HepG2 (cell line): ENCODE measurements around the gene RUNX3. TPM values are rescaled to one million over a fixed set of nuclear protein-coding genes. Genes with fewer than 3 reads are reported as not detected.

Experiments
- ATAC-seq: fragments of 200-7000 bp; cut with Tn5 transposase; 3 replicates; pipeline ENCODE4 v1.9.1; 2020; ENCODE audit warnings: mild to moderate bottlenecking, moderate library complexity
- BruUV-seq: library from RNA; stranded (reverse); fragments of 400-500 nt; replicated peaks from 2 replicates; lab custom pipeline; 2021; lab: Mats Ljungman, UMichigan
- CTCF ChIA-PET: fragments of 300-600 bp; formaldehyde crosslinking; extraction: SDS; loops from one replicate; lab custom pipeline; 2021; ENCODE audit warnings: low total read pairs, inconsistent platforms, low intra/inter-chr PET ratio; lab: Yijun Ruan, JAX
- POLR2A ChIA-PET: fragments of 350-600 bp; sonication (Branson Sonifier 250); formaldehyde crosslinking; loops from one replicate; lab custom pipeline; 2020; ENCODE audit warnings: antibody characterized with exemption, inconsistent platforms; lab: Yijun Ruan, JAX
- DNase-seq: peaks from one replicate; pipeline ENCODE4 v3.0.0-alpha.2; 2015; ENCODE audit warnings: low spot score
- FAIRE-seq: peaks from 3 replicates; lab custom pipeline; 2011; peaks lifted over from hg19 to GRCh38; lab: Jason Lieb, UNC
- H2AFZ ChIP-seq: one replicate; pipeline ENCODE4 v1.6.1; 2011; ENCODE audit warnings: low read length, inconsistent platforms
- H3K27ac ChIP-seq: fragments of 300-600 bp; 3 replicates; pipeline ENCODE4 v1.8.0; 2011; ENCODE audit warnings: mixed run types, mild to moderate bottlenecking, mixed read lengths, low read length, inconsistent platforms; ENCODE audit not compliant: insufficient read depth; ENCODE audit errors: extremely low read length
- H3K27me3 ChIP-seq, 2 experiments: fragments of 200-600 bp in 1 of 2; 2 replicates in 1 of 2; 3 replicates in 1 of 2; pipeline versions ENCODE4 v1.6.0 to v1.8.0; 2011; ENCODE audit warnings: low read length in 2 of 2, mild to moderate bottlenecking in 2 of 2, moderate library complexity in 2 of 2, inconsistent platforms in 1 of 2; ENCODE audit not compliant: insufficient read depth in 2 of 2, control insufficient read depth in 1 of 2
- H3K36me3 ChIP-seq, 2 experiments: fragments of 200-600 bp in 1 of 2; replicated peaks in 1 of 2; 2 replicates in 1 of 2; 3 replicates in 1 of 2; pipeline versions ENCODE4 v1.5.1 to v1.8.0; 2011; ENCODE audit warnings: low read length in 2 of 2, inconsistent platforms in 1 of 2; ENCODE audit not compliant: insufficient read depth in 2 of 2, control insufficient read depth in 1 of 2
- H3K4me1 ChIP-seq: 2 replicates; pipeline ENCODE4 v1.5.1; 2012; ENCODE audit warnings: low read length, inconsistent platforms; ENCODE audit not compliant: insufficient read depth
- H3K4me2 ChIP-seq: 2 replicates; pipeline ENCODE4 v1.6.0; 2011; ENCODE audit warnings: low read depth, low read length, inconsistent platforms
- H3K4me3 ChIP-seq, 3 experiments: fragments of 200-600 bp in 1 of 3; sonication (generic), shearing (Covaris generic) in 1 of 3; replicated peaks in 1 of 3; 2 replicates each; pipeline ENCODE4 v1.5.1; 2011 to 2016; ENCODE audit warnings: low read length in 3 of 3, inconsistent platforms in 2 of 3, low read depth in 2 of 3, mild to moderate bottlenecking in 2 of 3, control low read depth in 1 of 3, mixed read lengths in 1 of 3; ENCODE audit not compliant: insufficient read depth in 1 of 3
- H3K79me2 ChIP-seq: one replicate; pipeline ENCODE4 v1.6.1; 2011; ENCODE audit warnings: low read length, inconsistent platforms; ENCODE audit not compliant: insufficient read depth
- H3K9ac ChIP-seq: 2 replicates; pipeline ENCODE4 v1.6.0; 2011; ENCODE audit warnings: mild to moderate bottlenecking, low read depth, low read length, inconsistent platforms; ENCODE audit not compliant: insufficient read depth
- H3K9me3 ChIP-seq: 2 replicates; pipeline ENCODE4 v1.5.1; 2012; ENCODE audit warnings: mild to moderate bottlenecking, low read length
- H4K20me1 ChIP-seq: 2 replicates; pipeline ENCODE4 v1.6.0; 2011; ENCODE audit warnings: inconsistent platforms, mild to moderate bottlenecking, low read length, moderate library complexity; ENCODE audit not compliant: insufficient read depth
- PHF8 ChIP-seq: sonication (generic); formaldehyde crosslinking; IDR thresholded peaks from 2 replicates; pipeline ENCODE4 v1.5.0; 2020; ENCODE audit warnings: missing genetic modification reagents
- ZNF282 ChIP-seq: fragments of 450-650 bp; IDR thresholded peaks from 2 replicates; pipeline ENCODE4 v1.6.1; 2018; ENCODE audit not compliant: partially characterized antibody
- WGBS: methylation state at CpG from one replicate; pipeline ENCODE4 v1.1.6; 2017; ENCODE audit warnings: low lambda C conversion rate; 5-methylcytosine and 5-hydroxymethylcytosine counted together
- in situ Hi-C: cut with HindIII; loops from 2 replicates; pipeline ENCODE4 v1.10.0; 2017; ENCODE audit warnings: low pct_unique_long_range_greater_than_20kb; ENCODE audit not compliant: extremely low pct_ligation_motif_present
- intact Hi-C: fragments of 100-400 bp; cut with micrococcal nuclease; formaldehyde crosslinking; loops from one replicate; pipeline ENCODE4 v1.10.0; 2022; ENCODE audit not compliant: unreplicated experiment
- polyA plus RNA-seq, 8 experiments: library from polyadenylated mRNA; depleted of rRNA in 3 of 8; stranded (reverse) in 7 of 8; unstranded in 1 of 8; fragments of >200 nt; fragmentation: Illumina TruSeq in 4 of 8; extraction: Trizol in 4 of 8; gene quantifications; 2 replicates each; pipeline versions ENCODE4 v1.2.1 to v1.2.3, GENCODE V29; 2011 to 2016; ENCODE audit warnings: low read depth in 4 of 8, missing spikeins in 1 of 8, mixed read lengths in 1 of 8; ENCODE audit not compliant: insufficient read depth in 1 of 8
- total RNA-seq, 5 experiments: library from RNA; depleted of rRNA; stranded (reverse); fragments of >200 nt; fragmentation: Illumina TruSeq; extraction: Trizol; gene quantifications; 2 replicates each; pipeline ENCODE4 v1.2.3, GENCODE V29; 2016; ENCODE audit warnings: low read depth in 1 of 5
- TF ChIP-seq, protein P1 (sequence below): sonication (generic); formaldehyde crosslinking; IDR thresholded peaks from 2 replicates; pipeline ENCODE4 v1.4.0; 2020; ENCODE audit warnings: missing genetic modification reagents
- TF ChIP-seq, protein P2 (sequence below): sonication (generic); formaldehyde crosslinking; IDR thresholded peaks from 2 replicates; pipeline ENCODE4 v1.4.0; 2020; ENCODE audit warnings: missing genetic modification reagents, mild to moderate bottlenecking, borderline replicate concordance

The RUNX3 gene
- total and polyA plus RNA-seq, 2 of the 13 experiments (the other 11 are each of a cell fraction or from before 2014, with no cell fraction given) = 0.04 to 0.22 TPM

DNA sequence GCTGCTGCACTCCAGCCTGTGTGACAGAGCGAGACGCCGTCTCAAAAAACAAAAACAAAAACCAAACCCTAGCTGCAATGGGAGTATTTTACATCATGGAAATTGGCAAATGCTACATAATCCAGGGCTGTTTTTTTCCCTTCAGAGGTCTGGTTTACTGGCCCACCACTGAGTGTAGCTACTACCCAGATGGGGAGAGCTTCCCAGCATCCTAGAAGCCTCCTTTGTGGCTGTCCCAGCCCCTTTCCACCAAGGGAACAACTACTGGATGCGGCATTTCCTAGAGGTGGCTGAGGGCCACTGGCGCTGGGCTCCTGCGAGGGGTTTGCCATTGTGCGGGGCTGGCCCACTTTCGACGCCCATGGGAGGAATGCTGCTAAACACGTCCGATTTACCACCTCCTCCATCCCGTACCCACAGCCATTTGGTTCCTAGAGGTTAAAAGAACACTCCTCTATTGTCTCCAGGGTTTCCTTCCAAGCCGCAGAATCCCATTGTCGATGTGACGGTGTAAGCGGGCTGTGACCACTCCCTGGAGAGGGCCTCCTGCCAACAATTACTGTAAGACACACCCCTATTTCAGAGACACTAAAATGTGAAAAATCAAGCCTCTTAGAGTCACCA lies 55.4 kb downstream of the RUNX3 start:
- POLR2A ChIA-PET = no interaction called here
- DNase-seq = no peak
- intact Hi-C loops = no loop called here

DNA sequence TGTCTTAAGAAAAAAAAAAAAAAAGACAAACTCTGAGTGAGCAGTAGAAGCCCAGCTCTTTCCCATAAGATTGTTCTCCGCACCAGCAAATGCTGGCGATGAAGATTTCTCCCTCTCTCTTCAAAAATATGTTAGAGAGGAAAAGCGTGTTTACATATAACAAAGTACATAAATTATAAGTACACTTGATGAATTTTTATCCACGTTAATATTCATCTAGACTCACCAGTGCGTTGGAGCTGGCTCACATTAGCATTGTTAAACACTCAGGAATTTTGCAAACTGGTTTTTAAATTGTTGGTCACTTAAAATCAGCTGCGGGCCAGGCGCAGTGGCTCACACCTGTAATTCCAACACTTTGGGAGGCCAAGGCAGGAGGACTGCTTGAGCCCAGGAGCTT lies 56.0 kb downstream of the RUNX3 start:
- CTCF ChIA-PET = no interaction called here
- POLR2A ChIA-PET = no interaction called here
- no peak for FAIRE-seq
- no peak for TF ChIP-seq ZNF282
- TF ChIP-seq, protein P1, sequence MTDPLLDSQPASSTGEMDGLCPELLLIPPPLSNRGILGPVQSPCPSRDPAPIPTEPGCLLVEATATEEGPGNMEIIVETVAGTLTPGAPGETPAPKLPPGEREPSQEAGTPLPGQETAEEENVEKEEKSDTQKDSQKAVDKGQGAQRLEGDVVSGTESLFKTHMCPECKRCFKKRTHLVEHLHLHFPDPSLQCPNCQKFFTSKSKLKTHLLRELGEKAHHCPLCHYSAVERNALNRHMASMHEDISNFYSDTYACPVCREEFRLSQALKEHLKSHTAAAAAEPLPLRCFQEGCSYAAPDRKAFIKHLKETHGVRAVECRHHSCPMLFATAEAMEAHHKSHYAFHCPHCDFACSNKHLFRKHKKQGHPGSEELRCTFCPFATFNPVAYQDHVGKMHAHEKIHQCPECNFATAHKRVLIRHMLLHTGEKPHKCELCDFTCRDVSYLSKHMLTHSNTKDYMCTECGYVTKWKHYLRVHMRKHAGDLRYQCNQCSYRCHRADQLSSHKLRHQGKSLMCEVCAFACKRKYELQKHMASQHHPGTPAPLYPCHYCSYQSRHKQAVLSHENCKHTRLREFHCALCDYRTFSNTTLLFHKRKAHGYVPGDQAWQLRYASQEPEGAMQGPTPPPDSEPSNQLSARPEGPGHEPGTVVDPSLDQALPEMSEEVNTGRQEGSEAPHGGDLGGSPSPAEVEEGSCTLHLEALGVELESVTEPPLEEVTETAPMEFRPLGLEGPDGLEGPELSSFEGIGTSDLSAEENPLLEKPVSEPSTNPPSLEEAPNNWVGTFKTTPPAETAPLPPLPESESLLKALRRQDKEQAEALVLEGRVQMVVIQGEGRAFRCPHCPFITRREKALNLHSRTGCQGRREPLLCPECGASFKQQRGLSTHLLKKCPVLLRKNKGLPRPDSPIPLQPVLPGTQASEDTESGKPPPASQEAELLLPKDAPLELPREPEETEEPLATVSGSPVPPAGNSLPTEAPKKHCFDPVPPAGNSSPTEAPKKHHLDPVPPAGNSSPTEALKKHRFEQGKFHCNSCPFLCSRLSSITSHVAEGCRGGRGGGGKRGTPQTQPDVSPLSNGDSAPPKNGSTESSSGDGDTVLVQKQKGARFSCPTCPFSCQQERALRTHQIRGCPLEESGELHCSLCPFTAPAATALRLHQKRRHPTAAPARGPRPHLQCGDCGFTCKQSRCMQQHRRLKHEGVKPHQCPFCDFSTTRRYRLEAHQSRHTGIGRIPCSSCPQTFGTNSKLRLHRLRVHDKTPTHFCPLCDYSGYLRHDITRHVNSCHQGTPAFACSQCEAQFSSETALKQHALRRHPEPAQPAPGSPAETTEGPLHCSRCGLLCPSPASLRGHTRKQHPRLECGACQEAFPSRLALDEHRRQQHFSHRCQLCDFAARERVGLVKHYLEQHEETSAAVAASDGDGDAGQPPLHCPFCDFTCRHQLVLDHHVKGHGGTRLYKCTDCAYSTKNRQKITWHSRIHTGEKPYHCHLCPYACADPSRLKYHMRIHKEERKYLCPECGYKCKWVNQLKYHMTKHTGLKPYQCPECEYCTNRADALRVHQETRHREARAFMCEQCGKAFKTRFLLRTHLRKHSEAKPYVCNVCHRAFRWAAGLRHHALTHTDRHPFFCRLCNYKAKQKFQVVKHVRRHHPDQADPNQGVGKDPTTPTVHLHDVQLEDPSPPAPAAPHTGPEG = no peak
- TF ChIP-seq PHF8 (CRISPR knock-in tag) = no peak

More for the DNA sequence above, 55.4 kb downstream of the RUNX3 start:
- no peak for FAIRE-seq
- in situ Hi-C loops = no loop called here
- Histone ChIP-seq H3K36me3 (no peaks in the 10 kb centered on the region), H4K20me1 (no peaks in the 10 kb centered on the region), H3K4me1 (peaks cover 37% of the 10 kb centered on the region), H3K4me3 (no peak overlapping the region), H2AFZ (no peak overlapping the region), H3K9me3 (no peaks in the 10 kb centered on the region), H3K79me2 (no peaks in the 10 kb centered on the region), H3K27me3 (peaks cover 0 to 31% of the 10 kb centered on the region in 2 experiments; a peak in 2 of 5 replicates), H3K27ac (no peak overlapping the region), H3K4me2 (no peak overlapping the region), H3K9ac (no peak overlapping the region)
- TF ChIP-seq, protein P2, sequence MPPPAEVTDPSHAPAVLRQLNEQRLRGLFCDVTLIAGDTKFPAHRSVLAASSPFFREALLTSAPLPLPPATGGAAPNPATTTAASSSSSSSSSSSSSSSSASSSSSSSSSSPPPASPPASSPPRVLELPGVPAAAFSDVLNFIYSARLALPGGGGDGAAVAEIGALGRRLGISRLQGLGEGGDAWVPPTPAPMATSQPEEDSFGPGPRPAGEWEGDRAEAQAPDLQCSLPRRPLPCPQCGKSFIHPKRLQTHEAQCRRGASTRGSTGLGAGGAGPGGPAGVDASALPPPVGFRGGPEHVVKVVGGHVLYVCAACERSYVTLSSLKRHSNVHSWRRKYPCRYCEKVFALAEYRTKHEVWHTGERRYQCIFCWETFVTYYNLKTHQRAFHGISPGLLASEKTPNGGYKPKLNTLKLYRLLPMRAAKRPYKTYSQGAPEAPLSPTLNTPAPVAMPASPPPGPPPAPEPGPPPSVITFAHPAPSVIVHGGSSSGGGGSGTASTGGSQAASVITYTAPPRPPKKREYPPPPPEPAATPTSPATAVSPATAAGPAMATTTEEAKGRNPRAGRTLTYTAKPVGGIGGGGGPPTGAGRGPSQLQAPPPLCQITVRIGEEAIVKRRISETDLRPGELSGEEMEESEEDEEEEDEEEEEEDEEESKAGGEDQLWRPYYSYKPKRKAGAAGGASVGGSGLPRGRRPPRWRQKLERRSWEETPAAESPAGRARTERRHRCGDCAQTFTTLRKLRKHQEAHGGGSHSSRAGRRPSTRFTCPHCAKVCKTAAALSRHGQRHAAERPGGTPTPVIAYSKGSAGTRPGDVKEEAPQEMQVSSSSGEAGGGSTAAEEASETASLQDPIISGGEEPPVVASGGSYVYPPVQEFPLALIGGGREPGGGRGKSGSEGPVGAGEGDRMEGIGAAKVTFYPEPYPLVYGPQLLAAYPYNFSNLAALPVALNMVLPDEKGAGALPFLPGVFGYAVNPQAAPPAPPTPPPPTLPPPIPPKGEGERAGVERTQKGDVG = no peak
- BruUV-seq = no TSS peak
- ATAC-seq = no peak
- CTCF ChIA-PET = no interaction called here
- whole genome bisulfite sequencing = 59% methylated on average over 14 of the region's 16 CpGs

More for the DNA sequence above, 56.0 kb downstream of the RUNX3 start:
- no peak overlapping the region for H3K27ac ChIP-seq
- no peaks in the 10 kb centered on the region for H3K9me3 ChIP-seq
- H3K9ac ChIP-seq = no peak overlapping the region
- H3K4me1 ChIP-seq = peaks cover 40% of the 10 kb centered on the region
- ATAC-seq (no peak), DNase-seq (no peak)
- in situ Hi-C loops = no loop called here
- no peak overlapping the region for H2AFZ ChIP-seq
- no peaks in the 10 kb centered on the region for H3K79me2 ChIP-seq
- no TSS peak for BruUV-seq
- H3K4me3 ChIP-seq = no peak overlapping the region
- H3K4me2 ChIP-seq = no peak overlapping the region
- H4K20me1 ChIP-seq = no peaks in the 10 kb centered on the region
- peaks cover 0 to 31% of the 10 kb centered on the region in 2 experiments; a peak in 2 of 5 replicates for H3K27me3 ChIP-seq
- no peaks in the 10 kb centered on the region for H3K36me3 ChIP-seq
- WGBS = 50% methylated on average over 6 of the region's 7 CpGs
- intact Hi-C loops = no loop called here
